ENCODE results near the gene SCARB1. TPM values are rescaled to one million over a fixed set of nuclear protein-coding genes. Genes with fewer than 3 reads are reported as not detected.

SCARB1 gene
- total RNA-seq, 1 experiment from 2014 or later: 68.3 TPM

- DNase-seq (ENCODE audit: low spot score): no peak
- H3K36me3 Mint-ChIP-seq: peaks cover 13% of the 10 kb centered on the region
- H3K9me3 Mint-ChIP-seq: no peaks in the 10 kb centered on the region
- peaks cover 7% of the 10 kb centered on the region for H3K4me1 Mint-ChIP-seq
- H3K27me3 Mint-ChIP-seq (ENCODE audit: low read depth): no peaks in the 10 kb centered on the region
- CTCF ChIA-PET: interaction anchor here (1.5 to 1.6 kb wide), 2 partner anchors 20 to 114 kb away, joined by 3 to 5 read pairs; no protein-coding TSS in a partner anchor
- POLR2A ChIA-PET: no interaction called here
- no peak for ATAC-seq
- no peak overlapping the region for H3K4me3 Mint-ChIP-seq
- peak overlapping the region; percentile 27; the same call in 1 of the 2 replicates for H3K27ac Mint-ChIP-seq
- TF ChIP-seq HMGXB4 (CRISPR knock-in tag; IDR thresholded peaks at IDR 0.05): no peak
- no peak for TF ChIP-seq IRF1 (CRISPR knock-in tag; IDR thresholded peaks at IDR 0.05)
- no peak for TF ChIP-seq OVOL2 (CRISPR knock-in tag; IDR thresholded peaks at IDR 0.05; ENCODE audit: borderline replicate concordance)
- TF ChIP-seq RELA (CRISPR knock-in tag; IDR thresholded peaks at IDR 0.05; ENCODE audit: borderline replicate concordance): no peak
- TF ChIP-seq ZNF138 (CRISPR knock-in tag; conservative IDR thresholded peaks at IDR 0.05): no peak
- TF ChIP-seq IRF2 (CRISPR knock-in tag; IDR thresholded peaks at IDR 0.05; ENCODE audit: borderline replicate concordance, low read depth): no peak
- no peak for TF ChIP-seq NR2C2 (CRISPR knock-in tag; IDR thresholded peaks at IDR 0.05)
- no peak for TF ChIP-seq STAT6 (CRISPR knock-in tag; conservative IDR thresholded peaks at IDR 0.05; ENCODE audit: low read depth)
- no peak for TF ChIP-seq EMX1 (CRISPR knock-in tag; IDR thresholded peaks at IDR 0.05)
- no peak for TF ChIP-seq ATF1 (CRISPR knock-in tag; IDR thresholded peaks at IDR 0.05)
Measured at GRCh38 chr12:124792156-124792555, 71.5 kb downstream of the SCARB1 start.

- no peak for DNase-seq (ENCODE audit: low spot score)
- CTCF ChIA-PET: no interaction called here
- H3K4me3 Mint-ChIP-seq: no peak overlapping the region
Measured at GRCh38 chr12:124790650-124791400, 72.8 kb downstream of the SCARB1 start.

More at GRCh38 chr12:124790650-124791400, 72.8 kb downstream of the SCARB1 start:
- POLR2A ChIA-PET: no interaction called here
- H3K27ac Mint-ChIP-seq: 0 out of 2 replicates have a peak overlapping the region, but pooled peaks have one; percentile 27
- no peaks in the 10 kb centered on the region; the same call in 1 of the 2 replicates for H3K27me3 Mint-ChIP-seq (ENCODE audit: low read depth)
- TF ChIP-seq OVOL2 (CRISPR knock-in tag; IDR thresholded peaks at IDR 0.05; ENCODE audit: borderline replicate concordance): no peak
- no peak for TF ChIP-seq ZBTB21 (CRISPR knock-in tag; IDR thresholded peaks at IDR 0.05; ENCODE audit: borderline replicate concordance)
- TF ChIP-seq JUN (CRISPR knock-in tag; IDR thresholded peaks at IDR 0.05): no peak
- TF ChIP-seq SOX15 (CRISPR knock-in tag; IDR thresholded peaks at IDR 0.05): no peak
- no peak for TF ChIP-seq ZNF423 (CRISPR knock-in tag; IDR thresholded peaks at IDR 0.05)
- TF ChIP-seq NFYB (CRISPR knock-in tag; conservative IDR thresholded peaks at IDR 0.05; ENCODE audit: low read depth): no peak
- no peak for TF ChIP-seq KAT7 (CRISPR knock-in tag; IDR thresholded peaks at IDR 0.05; ENCODE audit: borderline replicate concordance)
- TF ChIP-seq MLX (CRISPR knock-in tag; IDR thresholded peaks at IDR 0.05): no peak
- no peak for TF ChIP-seq ZNF425 (CRISPR knock-in tag; conservative IDR thresholded peaks at IDR 0.05)
- no peak for TF ChIP-seq ZNF317 (CRISPR knock-in tag; IDR thresholded peaks at IDR 0.05; ENCODE audit: borderline replicate concordance, low read depth)
- TF ChIP-seq ZNF671 (CRISPR knock-in tag; IDR thresholded peaks at IDR 0.05): no peak
- TF ChIP-seq CTCF (IDR thresholded peaks at IDR 0.05): no peak
- no peak for TF ChIP-seq IRF2 (CRISPR knock-in tag; IDR thresholded peaks at IDR 0.05; ENCODE audit: borderline replicate concordance, low read depth)
- ATAC-seq: no peak
- no peaks in the 10 kb centered on the region; the same call in 1 of the 2 replicates for H3K4me1 Mint-ChIP-seq
- H3K9me3 Mint-ChIP-seq: no peaks in the 10 kb centered on the region
- peaks cover 19% of the 10 kb centered on the region for H3K36me3 Mint-ChIP-seq

All from WTC11 (cell line).